ENCODE measurements around the gene JAK3.
"Not testable (repeated sequence)": the region's sequence is repeated elsewhere in the genome, so short reads cannot be mapped to it uniquely, and the experiment has no call there.

JAK3 gene

GRCh38 chr19:17811681-17812080, 36.1 kb downstream of the JAK3 start:
- no peak for DNase-seq (ENCODE audit: low read depth)

GRCh38 chr19:17811103-17811502, 36.7 kb downstream of the JAK3 start:
- Histone ChIP-seq H3K4me3 (ENCODE audit: low read length) (no peak overlapping the region), H3K27me3 (replicated peaks; ENCODE audit: control insufficient read depth, insufficient read depth, low read length) (peaks cover 49% of the 10 kb centered on the region), H3K9ac (ENCODE audit: low read length) (no peak overlapping the region), H3K36me3 (ENCODE audit: control insufficient read depth, insufficient read depth, low read length, severe bottlenecking) (no peaks in the 10 kb centered on the region), H3K9me3 (ENCODE audit: control insufficient read depth, low read length) (peaks cover 18% of the 10 kb centered on the region), H3K4me1 (ENCODE audit: control insufficient read depth, insufficient read depth, low read length) (no peaks in the 10 kb centered on the region)
- no peak for DNase-seq (ENCODE audit: low read depth)

More at GRCh38 chr19:17811681-17812080, 36.1 kb downstream of the JAK3 start:
- Histone ChIP-seq H3K9ac (ENCODE audit: low read length) (no peak overlapping the region), H3K4me1 (ENCODE audit: control insufficient read depth, insufficient read depth, low read length) (no peaks in the 10 kb centered on the region), H3K27me3 (replicated peaks; ENCODE audit: control insufficient read depth, insufficient read depth, low read length) (peaks cover 48% of the 10 kb centered on the region), H3K9me3 (ENCODE audit: control insufficient read depth, low read length) (peaks cover 23% of the 10 kb centered on the region), H3K36me3 (ENCODE audit: control insufficient read depth, insufficient read depth, low read length, severe bottlenecking) (no peaks in the 10 kb centered on the region), H3K4me3 (ENCODE audit: low read length) (no peak overlapping the region)

DNA sequence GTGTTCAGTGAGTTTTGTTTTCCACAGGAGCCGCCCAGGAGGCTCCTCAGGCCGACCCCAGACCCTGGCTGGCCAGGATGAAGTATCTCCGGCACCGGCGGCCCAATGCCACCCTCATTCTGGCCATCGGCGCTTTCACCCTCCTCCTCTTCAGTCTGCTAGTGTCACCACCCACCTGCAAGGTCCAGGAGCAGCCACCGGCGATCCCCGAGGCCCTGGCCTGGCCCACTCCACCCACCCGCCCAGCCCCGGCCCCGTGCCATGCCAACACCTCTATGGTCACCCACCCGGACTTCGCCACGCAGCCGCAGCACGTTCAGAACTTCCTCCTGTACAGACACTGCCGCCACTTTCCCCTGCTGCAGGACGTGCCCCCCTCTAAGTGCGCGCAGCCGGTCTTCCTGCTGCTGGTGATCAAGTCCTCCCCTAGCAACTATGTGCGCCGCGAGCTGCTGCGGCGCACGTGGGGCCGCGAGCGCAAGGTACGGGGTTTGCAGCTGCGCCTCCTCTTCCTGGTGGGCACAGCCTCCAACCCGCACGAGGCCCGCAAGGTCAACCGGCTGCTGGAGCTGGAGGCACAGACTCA, 40.0 kb downstream of the JAK3 start:
- H3K9me3 ChIP-seq (ENCODE audit: control insufficient read depth, low read length): peaks cover 12% of the 10 kb centered on the region
- H3K4me3 ChIP-seq (ENCODE audit: low read length): no peak overlapping the region

GRCh38 chr19:17806945-17807344, 40.8 kb downstream of the JAK3 start:
- Histone ChIP-seq H3K4me3 (ENCODE audit: low read length) (no peak overlapping the region), H3K36me3 (ENCODE audit: control insufficient read depth, insufficient read depth, low read length, severe bottlenecking) (no peaks in the 10 kb centered on the region), H3K4me1 (ENCODE audit: control insufficient read depth, insufficient read depth, low read length) (no peaks in the 10 kb centered on the region), H3K9me3 (ENCODE audit: control insufficient read depth, low read length) (peaks cover 12% of the 10 kb centered on the region), H3K9ac (ENCODE audit: low read length) (no peak overlapping the region), H3K27me3 (replicated peaks; ENCODE audit: control insufficient read depth, insufficient read depth, low read length) (peaks cover 52% of the 10 kb centered on the region)
- DNase-seq (ENCODE audit: low read depth): no peak

More for the DNA sequence above, 40.0 kb downstream of the JAK3 start:
- H3K9ac ChIP-seq (ENCODE audit: low read length): no peak overlapping the region
- no peaks in the 10 kb centered on the region for H3K36me3 ChIP-seq (ENCODE audit: control insufficient read depth, insufficient read depth, low read length, severe bottlenecking)
- H3K4me1 ChIP-seq (ENCODE audit: control insufficient read depth, insufficient read depth, low read length): no peaks in the 10 kb centered on the region
- DNase-seq (ENCODE audit: low read depth): no peak
- peaks cover 54% of the 10 kb centered on the region for H3K27me3 ChIP-seq (replicated peaks; ENCODE audit: control insufficient read depth, insufficient read depth, low read length)

GRCh38 chr19:17805427-17805826, 42.4 kb downstream of the JAK3 start:
- DNase-seq (ENCODE audit: low read depth): no peak
- no peak overlapping the region for H3K4me3 ChIP-seq (ENCODE audit: low read length)
- no peaks in the 10 kb centered on the region for H3K4me1 ChIP-seq (ENCODE audit: control insufficient read depth, insufficient read depth, low read length)
- no peaks in the 10 kb centered on the region for H3K36me3 ChIP-seq (ENCODE audit: control insufficient read depth, insufficient read depth, low read length, severe bottlenecking)
- no peak overlapping the region for H3K9ac ChIP-seq (ENCODE audit: low read length)
- peaks cover 45% of the 10 kb centered on the region for H3K27me3 ChIP-seq (replicated peaks; ENCODE audit: control insufficient read depth, insufficient read depth, low read length)
- H3K9me3 ChIP-seq (ENCODE audit: control insufficient read depth, low read length): no peaks in the 10 kb centered on the region

DNA sequence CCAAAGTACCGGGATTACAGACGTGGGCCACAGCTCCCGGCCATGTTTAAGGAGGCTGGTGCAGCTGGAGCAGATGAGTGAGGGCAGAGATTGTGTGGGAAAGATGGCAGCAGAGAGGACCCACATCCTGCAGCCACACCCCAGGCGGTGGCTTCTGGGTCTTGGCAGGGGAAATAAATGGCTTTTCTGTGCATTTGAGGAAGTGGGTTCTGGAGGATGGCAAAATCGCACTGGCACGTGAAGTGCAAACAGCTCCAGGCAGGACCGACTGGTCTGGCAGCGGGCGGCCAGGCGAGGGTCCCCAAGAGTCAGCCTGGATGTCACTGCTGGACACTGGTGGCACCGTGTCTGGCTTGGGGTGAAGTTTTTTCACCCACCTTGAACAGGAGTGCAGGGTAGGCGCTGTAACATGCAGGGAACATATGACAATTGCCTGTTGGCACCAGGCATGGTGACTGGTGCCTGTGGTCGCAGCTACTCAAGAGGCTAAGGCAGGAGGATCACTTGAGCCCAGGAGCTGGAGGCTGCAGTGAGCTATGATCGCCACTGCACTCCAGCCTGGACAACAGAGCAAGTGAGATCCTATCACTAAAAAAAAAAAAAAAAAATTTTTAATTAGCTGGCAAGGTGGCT, 44.4 kb downstream of the JAK3 start:
- H3K4me3 ChIP-seq (ENCODE audit: low read length): no peak overlapping the region
- H3K4me1 ChIP-seq (ENCODE audit: control insufficient read depth, insufficient read depth, low read length): no peaks in the 10 kb centered on the region
- H3K9me3 ChIP-seq (ENCODE audit: control insufficient read depth, low read length): no peaks in the 10 kb centered on the region
- H3K36me3 ChIP-seq (ENCODE audit: control insufficient read depth, insufficient read depth, low read length, severe bottlenecking): no peaks in the 10 kb centered on the region
- DNase-seq (ENCODE audit: low read depth): no peak
- H3K27me3 ChIP-seq (replicated peaks; ENCODE audit: control insufficient read depth, insufficient read depth, low read length): peaks cover 48% of the 10 kb centered on the region
- no peak overlapping the region for H3K9ac ChIP-seq (ENCODE audit: low read length)

- no peaks in the 10 kb centered on the region for H3K4me1 ChIP-seq (ENCODE audit: control insufficient read depth, insufficient read depth, low read length)
- no peaks in the 10 kb centered on the region for H3K9me3 ChIP-seq (ENCODE audit: control insufficient read depth, low read length)
- no peak overlapping the region for H3K9ac ChIP-seq (ENCODE audit: low read length)
- DNase-seq (ENCODE audit: low read depth): no peak
- H3K27me3 ChIP-seq (replicated peaks; ENCODE audit: control insufficient read depth, insufficient read depth, low read length): peaks cover 48% of the 10 kb centered on the region
- no peak overlapping the region for H3K4me3 ChIP-seq (ENCODE audit: low read length)
- no peaks in the 10 kb centered on the region for H3K36me3 ChIP-seq (ENCODE audit: control insufficient read depth, insufficient read depth, low read length, severe bottlenecking)
These were observed 45.5 kb downstream of the JAK3 start for GRCh38 chr19:17802137-17802858.

DNA sequence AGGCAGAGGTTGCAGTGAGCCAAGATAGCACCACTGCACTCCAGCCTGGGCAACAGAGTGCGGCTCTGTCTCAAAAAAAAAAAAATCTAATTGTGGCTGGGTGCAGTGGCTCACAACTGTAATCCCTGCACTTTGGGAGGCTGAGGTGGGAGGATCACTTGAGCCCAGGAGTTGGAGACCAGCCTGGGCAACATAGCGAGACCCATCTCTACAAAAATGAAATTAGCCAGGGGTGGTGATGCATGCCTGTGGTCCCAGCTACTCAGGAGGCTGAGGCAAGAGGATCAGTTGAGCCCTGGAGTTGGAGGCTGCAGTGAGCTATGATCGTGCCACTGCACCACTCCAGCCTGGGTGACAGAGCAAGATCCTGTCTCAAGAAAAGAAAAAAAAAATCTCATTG, 49.2 kb downstream of the JAK3 start:
- H3K9me3 ChIP-seq (ENCODE audit: control insufficient read depth, low read length); H3K4me1 ChIP-seq (ENCODE audit: control insufficient read depth, insufficient read depth, low read length); DNase-seq (ENCODE audit: low read depth); H3K9ac ChIP-seq (ENCODE audit: low read length); H3K36me3 ChIP-seq (ENCODE audit: control insufficient read depth, insufficient read depth, low read length, severe bottlenecking); H3K4me3 ChIP-seq (ENCODE audit: low read length): not testable (repeated sequence)
- peaks cover 64% of the 10 kb centered on the region for H3K27me3 ChIP-seq (replicated peaks; ENCODE audit: control insufficient read depth, insufficient read depth, low read length)

DNA sequence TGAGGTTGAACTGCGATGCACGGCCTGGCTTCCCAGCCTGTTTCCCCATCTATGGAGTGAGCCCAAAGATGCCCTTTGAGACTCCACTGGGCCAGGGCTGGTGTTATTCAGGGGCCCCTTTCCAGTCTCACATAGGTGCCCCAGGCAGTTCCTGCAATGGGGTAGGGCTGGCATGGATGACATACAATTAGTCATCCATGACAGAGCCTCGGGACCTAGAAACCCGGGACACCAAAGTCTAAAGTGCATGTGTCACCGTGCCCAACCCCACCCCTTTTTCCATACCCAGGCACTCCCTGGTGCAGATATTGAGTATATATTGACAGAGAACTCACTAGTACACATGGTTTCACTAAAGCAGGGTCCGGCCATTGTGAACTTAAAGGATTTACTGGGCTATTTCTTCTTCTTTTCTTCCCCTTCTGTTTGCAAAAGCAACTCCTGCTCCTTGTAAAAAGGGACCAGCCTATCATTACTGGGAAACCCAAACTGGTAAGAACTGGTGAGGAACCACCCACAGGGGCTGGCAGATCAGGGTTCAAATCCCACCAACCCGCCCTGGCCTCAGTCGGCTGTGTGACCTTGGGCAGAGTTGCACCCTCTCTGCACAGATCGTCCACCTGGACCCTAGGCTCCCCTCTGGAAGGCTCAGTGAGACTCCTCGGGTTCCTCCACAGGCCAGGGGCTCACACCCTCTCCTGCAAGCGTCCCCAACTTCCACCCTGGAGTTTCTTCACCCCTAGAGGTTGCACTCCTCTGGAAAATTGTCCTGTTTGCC, 50.2 kb downstream of the JAK3 start:
- Histone ChIP-seq H3K9me3 (ENCODE audit: control insufficient read depth, low read length) (no peaks in the 10 kb centered on the region), H3K27me3 (replicated peaks; ENCODE audit: control insufficient read depth, insufficient read depth, low read length) (peaks cover 60% of the 10 kb centered on the region), H3K9ac (ENCODE audit: low read length) (no peak overlapping the region), H3K36me3 (ENCODE audit: control insufficient read depth, insufficient read depth, low read length, severe bottlenecking) (no peaks in the 10 kb centered on the region), H3K4me1 (ENCODE audit: control insufficient read depth, insufficient read depth, low read length) (peaks cover 4% of the 10 kb centered on the region), H3K4me3 (ENCODE audit: low read length) (no peak overlapping the region)
- peak; percentile 10 for DNase-seq (ENCODE audit: low read depth)

DNA sequence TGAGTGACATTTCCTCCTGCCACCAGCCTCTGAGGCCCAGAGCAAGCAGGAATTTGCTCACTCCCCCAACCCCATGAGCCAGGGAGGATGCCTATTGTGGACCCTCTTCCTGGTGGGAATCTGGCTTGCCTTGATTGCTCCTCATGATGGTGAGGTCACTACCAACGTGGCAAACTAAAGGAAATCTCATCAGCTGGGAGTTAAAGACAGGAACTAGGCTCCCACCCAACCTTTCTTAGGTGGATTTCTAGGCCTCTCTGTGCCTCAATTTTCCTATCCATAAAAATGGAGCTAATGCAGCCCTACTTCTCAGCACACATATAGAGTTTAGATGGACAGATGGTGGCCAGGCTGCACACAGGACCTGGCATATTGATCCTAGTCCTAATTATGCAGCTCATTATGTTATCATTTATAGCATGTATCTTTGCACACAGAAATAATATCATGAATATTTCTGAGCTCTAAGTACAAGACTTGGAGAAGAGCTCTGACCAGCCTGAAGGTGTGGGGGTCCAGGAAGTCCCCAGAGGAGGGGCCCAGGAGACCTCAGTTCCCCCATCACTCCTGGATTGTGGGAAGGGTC, 50.9 kb downstream of the JAK3 start:
- no peak for DNase-seq (ENCODE audit: low read depth)
- peaks cover 53% of the 10 kb centered on the region for H3K27me3 ChIP-seq (replicated peaks; ENCODE audit: control insufficient read depth, insufficient read depth, low read length)
- H3K9ac ChIP-seq (ENCODE audit: low read length): no peak overlapping the region
- no peak overlapping the region for H3K4me3 ChIP-seq (ENCODE audit: low read length)
- peaks cover 4% of the 10 kb centered on the region for H3K4me1 ChIP-seq (ENCODE audit: control insufficient read depth, insufficient read depth, low read length)
- no peaks in the 10 kb centered on the region for H3K9me3 ChIP-seq (ENCODE audit: control insufficient read depth, low read length)
- H3K36me3 ChIP-seq (ENCODE audit: control insufficient read depth, insufficient read depth, low read length, severe bottlenecking): no peaks in the 10 kb centered on the region
